Lower lobe of right lung (tissue), 2 donors: Measurements from ENCODE around the gene NYNRIN. TPM values are rescaled to one million over a fixed set of nuclear protein-coding genes. Genes with fewer than 3 reads are reported as not detected.

Experiments used
- ATAC-seq, 2 donors: fragments of 200-7000 bp; cut with Tn5 transposase; one replicate each; pipeline ENCODE4 v1.9.1; 2020 to 2022; ENCODE audit warnings: mild to moderate bottlenecking in 2 of 2, moderate library complexity in 2 of 2
- DNase-seq: peaks from one replicate; pipeline ENCODE4 v3.0.0-alpha.2; 2020
- H3K27ac ChIP-seq: fragments of 200-600 bp; one replicate; pipeline ENCODE4 v1.8.0; 2022
- H3K27me3 ChIP-seq: fragments of 200-600 bp; one replicate; pipeline ENCODE4 v1.8.0; 2022; ENCODE audit warnings: low read depth
- H3K36me3 ChIP-seq: fragments of 200-600 bp; one replicate; pipeline ENCODE4 v1.8.0; 2022; ENCODE audit warnings: mild to moderate bottlenecking
- H3K4me1 ChIP-seq: fragments of 200-600 bp; one replicate; pipeline ENCODE4 v1.8.0; 2022
- H3K4me3 ChIP-seq: fragments of 200-600 bp; one replicate; pipeline ENCODE4 v1.8.0; 2022; ENCODE audit warnings: mild to moderate bottlenecking
- H3K9me3 ChIP-seq: fragments of 200-600 bp; one replicate; pipeline ENCODE4 v1.8.0; 2022
- CTCF ChIP-seq: fragments of 200-600 bp; IDR thresholded peaks from one replicate; pipeline ENCODE4 v1.8.0; 2022; ENCODE audit warnings: antibody characterized with exemption, mild to moderate bottlenecking
- intact Hi-C: fragments of 100-400 bp; cut with DNase I; formaldehyde crosslinking; loops from one replicate; pipeline ENCODE4 v1.11.0; 2022
- total RNA-seq: library from RNA; stranded (reverse); fragmentation: NEBNext Ultra II Directional; extraction: Animal tissue kit (Norgen Biotek cat#: 25700); gene quantifications from one replicate; pipeline ENCODE4 v1.2.1, GENCODE V29; 2021
- donor health status: DM: no; HTN: yes; CAD: no; lungs with severe emphysema.

Gene NYNRIN
- total RNA-seq, 1 donor from 2014 or later: 17.9 TPM

- Histone ChIP-seq H3K36me3 (no peaks in the 10 kb centered on the region), H3K27me3 (no peaks in the 10 kb centered on the region), H3K4me1 (peaks cover 19% of the 10 kb centered on the region), H3K27ac (no peak overlapping the region), H3K4me3 (no peak overlapping the region), H3K9me3 (no peaks in the 10 kb centered on the region)
- TF ChIP-seq CTCF: no peak
- intact Hi-C loops: no loop called here
- ATAC-seq (peak; percentile 51 to 66), DNase-seq (no peak)
Measured at GRCh38 chr14:24355009-24355408, 43.8 kb upstream of the NYNRIN start.

- Histone ChIP-seq H3K4me3 (no peak overlapping the region), H3K4me1 (peaks cover 18% of the 10 kb centered on the region), H3K27ac (no peak overlapping the region), H3K36me3 (no peaks in the 10 kb centered on the region), H3K9me3 (no peaks in the 10 kb centered on the region), H3K27me3 (no peaks in the 10 kb centered on the region)
- DNase-seq: no peak
- no peak for ATAC-seq
- TF ChIP-seq CTCF: no peak
- intact Hi-C loops: no loop called here
Measured at GRCh38 chr14:24356208-24356607, 42.6 kb upstream of the NYNRIN start.

GRCh38 chr14:24360281-24360680, 38.5 kb upstream of the NYNRIN start:
- no peak for TF ChIP-seq CTCF
- no peak for ATAC-seq
- intact Hi-C loops: loop anchor here (10.0 kb wide), 1 partner anchor 55 kb away; no protein-coding TSS in a partner anchor

GRCh38 chr14:24361326-24361725, 37.5 kb upstream of the NYNRIN start:
- TF ChIP-seq CTCF: no peak
- Histone ChIP-seq H3K27ac (no peak overlapping the region), H3K4me3 (no peak overlapping the region), H3K36me3 (no peaks in the 10 kb centered on the region), H3K27me3 (peaks cover 3% of the 10 kb centered on the region), H3K9me3 (no peaks in the 10 kb centered on the region), H3K4me1 (peaks cover 15% of the 10 kb centered on the region)
- ATAC-seq: no peak
- no peak for DNase-seq
- intact Hi-C loops: loop anchor here (10.0 kb wide), 1 partner anchor 53 kb away; no protein-coding TSS in a partner anchor

More at GRCh38 chr14:24360281-24360680, 38.5 kb upstream of the NYNRIN start:
- Histone ChIP-seq H3K27me3 (no peaks in the 10 kb centered on the region), H3K9me3 (no peaks in the 10 kb centered on the region), H3K4me3 (no peak overlapping the region), H3K36me3 (no peaks in the 10 kb centered on the region), H3K27ac (no peak overlapping the region), H3K4me1 (peaks cover 5% of the 10 kb centered on the region)
- no peak for DNase-seq

GRCh38 chr14:24362241-24362960, 36.4 kb upstream of the NYNRIN start:
- intact Hi-C loops: loop anchor here (10.0 kb wide), 1 partner anchor 52 kb away; no protein-coding TSS in a partner anchor
- Histone ChIP-seq H3K9me3 (no peaks in the 10 kb centered on the region), H3K4me3 (no peak overlapping the region), H3K27ac (no peak overlapping the region), H3K4me1 (peaks cover 22% of the 10 kb centered on the region), H3K27me3 (peaks cover 10% of the 10 kb centered on the region), H3K36me3 (no peaks in the 10 kb centered on the region)
- ATAC-seq (no peak), DNase-seq (no peak)
- TF ChIP-seq CTCF: no peak
